ENCODE data around the gene LDAF1.

GRCh38 chr16:21164521-21165168 is 6.2 kb downstream of the LDAF1 start:
- TF ChIP-seq PPARA (CRISPR knock-in tag; IDR thresholded peaks at IDR 0.05; ENCODE audit: borderline replicate concordance) = no peak
- TF ChIP-seq TOX (CRISPR knock-in tag; IDR thresholded peaks at IDR 0.05; ENCODE audit: borderline replicate concordance) = no peak
- TF ChIP-seq, protein P1, sequence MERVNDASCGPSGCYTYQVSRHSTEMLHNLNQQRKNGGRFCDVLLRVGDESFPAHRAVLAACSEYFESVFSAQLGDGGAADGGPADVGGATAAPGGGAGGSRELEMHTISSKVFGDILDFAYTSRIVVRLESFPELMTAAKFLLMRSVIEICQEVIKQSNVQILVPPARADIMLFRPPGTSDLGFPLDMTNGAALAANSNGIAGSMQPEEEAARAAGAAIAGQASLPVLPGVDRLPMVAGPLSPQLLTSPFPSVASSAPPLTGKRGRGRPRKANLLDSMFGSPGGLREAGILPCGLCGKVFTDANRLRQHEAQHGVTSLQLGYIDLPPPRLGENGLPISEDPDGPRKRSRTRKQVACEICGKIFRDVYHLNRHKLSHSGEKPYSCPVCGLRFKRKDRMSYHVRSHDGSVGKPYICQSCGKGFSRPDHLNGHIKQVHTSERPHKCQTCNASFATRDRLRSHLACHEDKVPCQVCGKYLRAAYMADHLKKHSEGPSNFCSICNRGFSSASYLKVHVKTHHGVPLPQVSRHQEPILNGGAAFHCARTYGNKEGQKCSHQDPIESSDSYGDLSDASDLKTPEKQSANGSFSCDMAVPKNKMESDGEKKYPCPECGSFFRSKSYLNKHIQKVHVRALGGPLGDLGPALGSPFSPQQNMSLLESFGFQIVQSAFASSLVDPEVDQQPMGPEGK (CRISPR knock-in tag; IDR thresholded peaks at IDR 0.05; ENCODE audit: borderline replicate concordance) = no peak
- no peak for TF ChIP-seq ZFP3 (CRISPR knock-in tag; IDR thresholded peaks at IDR 0.05)
- TF ChIP-seq CREB5 (CRISPR knock-in tag; IDR thresholded peaks at IDR 0.05; ENCODE audit: low read depth) = no peak
- TF ChIP-seq BACH2 (CRISPR knock-in tag; IDR thresholded peaks at IDR 0.05; ENCODE audit: borderline replicate concordance) = no peak
- no peak for TF ChIP-seq SNAI2 (CRISPR knock-in tag; IDR thresholded peaks at IDR 0.05)
- no peak for TF ChIP-seq ARNTL (CRISPR knock-in tag; IDR thresholded peaks at IDR 0.05; ENCODE audit: borderline replicate concordance, low read depth)
- TF ChIP-seq TCF4 (CRISPR knock-in tag; IDR thresholded peaks at IDR 0.05; ENCODE audit: borderline replicate concordance) = no peak
- TF ChIP-seq ZNF565 (CRISPR knock-in tag; conservative IDR thresholded peaks at IDR 0.05; ENCODE audit: low read depth) = no peak
- TF ChIP-seq, protein P2, sequence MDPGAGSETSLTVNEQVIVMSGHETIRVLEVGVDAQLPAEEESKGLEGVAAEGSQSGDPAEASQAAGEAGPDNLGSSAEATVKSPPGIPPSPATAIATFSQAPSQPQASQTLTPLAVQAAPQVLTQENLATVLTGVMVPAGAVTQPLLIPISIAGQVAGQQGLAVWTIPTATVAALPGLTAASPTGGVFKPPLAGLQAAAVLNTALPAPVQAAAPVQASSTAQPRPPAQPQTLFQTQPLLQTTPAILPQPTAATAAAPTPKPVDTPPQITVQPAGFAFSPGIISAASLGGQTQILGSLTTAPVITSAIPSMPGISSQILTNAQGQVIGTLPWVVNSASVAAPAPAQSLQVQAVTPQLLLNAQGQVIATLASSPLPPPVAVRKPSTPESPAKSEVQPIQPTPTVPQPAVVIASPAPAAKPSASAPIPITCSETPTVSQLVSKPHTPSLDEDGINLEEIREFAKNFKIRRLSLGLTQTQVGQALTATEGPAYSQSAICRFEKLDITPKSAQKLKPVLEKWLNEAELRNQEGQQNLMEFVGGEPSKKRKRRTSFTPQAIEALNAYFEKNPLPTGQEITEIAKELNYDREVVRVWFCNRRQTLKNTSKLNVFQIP (CRISPR knock-in tag; IDR thresholded peaks at IDR 0.05; ENCODE audit: borderline replicate concordance, low read depth) = no peak
- TF ChIP-seq ZNF8 (CRISPR knock-in tag; IDR thresholded peaks at IDR 0.05) = no peak
- no peak for TF ChIP-seq RARB (CRISPR knock-in tag; IDR thresholded peaks at IDR 0.05)
